IPS-11a (cell line): ENCODE data around the gene PLCXD3.
"Not testable (repeated sequence)": the region's sequence is repeated elsewhere in the genome, so short reads cannot be mapped to it uniquely, and the experiment has no call there.

Source experiments
- H3K4me3 ChIP-seq: one replicate; pipeline ENCODE4 v1.5.1; 2013; ENCODE audit warnings: low read depth, low read length, control low read depth

PLCXD3 gene

GRCh38 chr5:41493490-41494126 lies 16.8 kb downstream of the PLCXD3 start:
- H3K4me3 ChIP-seq: not testable (repeated sequence)

- H3K4me3 ChIP-seq: no peak overlapping the region
Observed at GRCh38 chr5:41485533-41485932, 24.9 kb downstream of the PLCXD3 start.

GRCh38 chr5:41482715-41483114 lies 27.7 kb downstream of the PLCXD3 start:
- no peak overlapping the region for H3K4me3 ChIP-seq

- H3K4me3 ChIP-seq: no peak overlapping the region
Observed at GRCh38 chr5:41482173-41482572, 28.2 kb downstream of the PLCXD3 start.

- H3K4me3 ChIP-seq: not testable (repeated sequence)
Observed at GRCh38 chr5:41471571-41472208, 38.7 kb downstream of the PLCXD3 start.

- H3K4me3 ChIP-seq: no peak overlapping the region
Observed at GRCh38 chr5:41465493-41466171, 44.8 kb downstream of the PLCXD3 start.

GRCh38 chr5:41459557-41459956 lies 50.8 kb downstream of the PLCXD3 start:
- H3K4me3 ChIP-seq: no peak overlapping the region

- no peak overlapping the region for H3K4me3 ChIP-seq
Observed at GRCh38 chr5:41457094-41457493, 53.3 kb downstream of the PLCXD3 start.

GRCh38 chr5:41452506-41452905 lies 57.9 kb downstream of the PLCXD3 start:
- H3K4me3 ChIP-seq: no peak overlapping the region

GRCh38 chr5:41447650-41448510 lies 62.5 kb downstream of the PLCXD3 start:
- no peak overlapping the region for H3K4me3 ChIP-seq

GRCh38 chr5:41445937-41446563 lies 64.4 kb downstream of the PLCXD3 start:
- H3K4me3 ChIP-seq: no peak overlapping the region

GRCh38 chr5:41435276-41435675 lies 75.1 kb downstream of the PLCXD3 start:
- no peak overlapping the region for H3K4me3 ChIP-seq

GRCh38 chr5:41433552-41434181 lies 76.7 kb downstream of the PLCXD3 start:
- H3K4me3 ChIP-seq: no peak overlapping the region

- no peak overlapping the region for H3K4me3 ChIP-seq
Observed at GRCh38 chr5:41432481-41433253, 77.7 kb downstream of the PLCXD3 start.

- H3K4me3 ChIP-seq: no peak overlapping the region
Observed at GRCh38 chr5:41427505-41427904, 82.9 kb downstream of the PLCXD3 start.

- H3K4me3 ChIP-seq: no peak overlapping the region
Observed at GRCh38 chr5:41425736-41426135, 84.7 kb downstream of the PLCXD3 start.

- H3K4me3 ChIP-seq: no peak overlapping the region
Observed at GRCh38 chr5:41420492-41421067, 89.8 kb downstream of the PLCXD3 start.

- no peak overlapping the region for H3K4me3 ChIP-seq
Observed at GRCh38 chr5:41418220-41419031, 92.0 kb downstream of the PLCXD3 start.
